ENCODE data around the gene SMIM20.

Gene SMIM20

DNA sequence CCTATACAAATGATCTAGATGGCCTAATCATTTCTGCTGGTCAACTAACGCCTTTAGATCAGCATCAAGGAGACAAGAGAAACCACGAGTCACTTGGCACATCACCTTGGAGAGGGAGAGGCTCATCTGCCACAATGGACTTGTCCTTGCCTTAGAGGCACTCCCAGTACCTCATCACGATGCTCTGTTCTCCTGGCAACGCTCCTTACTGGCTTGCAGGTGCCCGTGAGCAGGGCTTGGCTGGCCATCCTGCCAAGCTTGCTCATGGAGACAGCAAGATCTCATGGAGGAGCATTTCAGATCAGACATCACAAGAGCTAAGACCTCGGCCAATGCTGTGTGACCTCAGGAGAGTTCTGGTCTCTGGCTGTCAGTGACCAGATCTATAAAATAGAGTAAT is 2.7 kb upstream of the SMIM20 start:
- TF ChIP-seq TCF12 (IDR thresholded peaks at IDR 0.05; ENCODE audit: low read depth): no peak
- TF ChIP-seq, protein P1, sequence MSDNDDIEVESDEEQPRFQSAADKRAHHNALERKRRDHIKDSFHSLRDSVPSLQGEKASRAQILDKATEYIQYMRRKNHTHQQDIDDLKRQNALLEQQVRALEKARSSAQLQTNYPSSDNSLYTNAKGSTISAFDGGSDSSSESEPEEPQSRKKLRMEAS (IDR thresholded peaks at IDR 0.05): no peak
- no peak for TF ChIP-seq TAF1 (IDR thresholded peaks at IDR 0.05; ENCODE audit: low read depth)
- no peak for TF ChIP-seq EP300 (IDR thresholded peaks at IDR 0.05; ENCODE audit: borderline replicate concordance)
- TF ChIP-seq, protein P2, sequence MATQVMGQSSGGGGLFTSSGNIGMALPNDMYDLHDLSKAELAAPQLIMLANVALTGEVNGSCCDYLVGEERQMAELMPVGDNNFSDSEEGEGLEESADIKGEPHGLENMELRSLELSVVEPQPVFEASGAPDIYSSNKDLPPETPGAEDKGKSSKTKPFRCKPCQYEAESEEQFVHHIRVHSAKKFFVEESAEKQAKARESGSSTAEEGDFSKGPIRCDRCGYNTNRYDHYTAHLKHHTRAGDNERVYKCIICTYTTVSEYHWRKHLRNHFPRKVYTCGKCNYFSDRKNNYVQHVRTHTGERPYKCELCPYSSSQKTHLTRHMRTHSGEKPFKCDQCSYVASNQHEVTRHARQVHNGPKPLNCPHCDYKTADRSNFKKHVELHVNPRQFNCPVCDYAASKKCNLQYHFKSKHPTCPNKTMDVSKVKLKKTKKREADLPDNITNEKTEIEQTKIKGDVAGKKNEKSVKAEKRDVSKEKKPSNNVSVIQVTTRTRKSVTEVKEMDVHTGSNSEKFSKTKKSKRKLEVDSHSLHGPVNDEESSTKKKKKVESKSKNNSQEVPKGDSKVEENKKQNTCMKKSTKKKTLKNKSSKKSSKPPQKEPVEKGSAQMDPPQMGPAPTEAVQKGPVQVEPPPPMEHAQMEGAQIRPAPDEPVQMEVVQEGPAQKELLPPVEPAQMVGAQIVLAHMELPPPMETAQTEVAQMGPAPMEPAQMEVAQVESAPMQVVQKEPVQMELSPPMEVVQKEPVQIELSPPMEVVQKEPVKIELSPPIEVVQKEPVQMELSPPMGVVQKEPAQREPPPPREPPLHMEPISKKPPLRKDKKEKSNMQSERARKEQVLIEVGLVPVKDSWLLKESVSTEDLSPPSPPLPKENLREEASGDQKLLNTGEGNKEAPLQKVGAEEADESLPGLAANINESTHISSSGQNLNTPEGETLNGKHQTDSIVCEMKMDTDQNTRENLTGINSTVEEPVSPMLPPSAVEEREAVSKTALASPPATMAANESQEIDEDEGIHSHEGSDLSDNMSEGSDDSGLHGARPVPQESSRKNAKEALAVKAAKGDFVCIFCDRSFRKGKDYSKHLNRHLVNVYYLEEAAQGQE (IDR thresholded peaks at IDR 0.05; ENCODE audit: low read depth): no peak
- TF ChIP-seq NFIC (IDR thresholded peaks at IDR 0.05): no peak
- TF ChIP-seq CEBPB (IDR thresholded peaks at IDR 0.05): no peak
- TF ChIP-seq EGR1 (IDR thresholded peaks at IDR 0.05): no peak
- no peak for TF ChIP-seq RAD21 (IDR thresholded peaks at IDR 0.05; ENCODE audit: low read depth)
- no peak for TF ChIP-seq YY1 (IDR thresholded peaks at IDR 0.05; ENCODE audit: low read depth)
- no peak for TF ChIP-seq FOXM1 (IDR thresholded peaks at IDR 0.05; ENCODE audit: borderline replicate concordance, low read depth)
- no peak for TF ChIP-seq ZBTB7A (IDR thresholded peaks at IDR 0.05; ENCODE audit: low read depth)
- no peak for TF ChIP-seq CREB1 (IDR thresholded peaks at IDR 0.05; ENCODE audit: low read depth)
- TF ChIP-seq TEAD4 (IDR thresholded peaks at IDR 0.05): no peak
- TF ChIP-seq, protein P3, sequence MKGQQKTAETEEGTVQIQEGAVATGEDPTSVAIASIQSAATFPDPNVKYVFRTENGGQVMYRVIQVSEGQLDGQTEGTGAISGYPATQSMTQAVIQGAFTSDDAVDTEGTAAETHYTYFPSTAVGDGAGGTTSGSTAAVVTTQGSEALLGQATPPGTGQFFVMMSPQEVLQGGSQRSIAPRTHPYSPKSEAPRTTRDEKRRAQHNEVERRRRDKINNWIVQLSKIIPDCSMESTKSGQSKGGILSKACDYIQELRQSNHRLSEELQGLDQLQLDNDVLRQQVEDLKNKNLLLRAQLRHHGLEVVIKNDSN (IDR thresholded peaks at IDR 0.05): no peak

DNA sequence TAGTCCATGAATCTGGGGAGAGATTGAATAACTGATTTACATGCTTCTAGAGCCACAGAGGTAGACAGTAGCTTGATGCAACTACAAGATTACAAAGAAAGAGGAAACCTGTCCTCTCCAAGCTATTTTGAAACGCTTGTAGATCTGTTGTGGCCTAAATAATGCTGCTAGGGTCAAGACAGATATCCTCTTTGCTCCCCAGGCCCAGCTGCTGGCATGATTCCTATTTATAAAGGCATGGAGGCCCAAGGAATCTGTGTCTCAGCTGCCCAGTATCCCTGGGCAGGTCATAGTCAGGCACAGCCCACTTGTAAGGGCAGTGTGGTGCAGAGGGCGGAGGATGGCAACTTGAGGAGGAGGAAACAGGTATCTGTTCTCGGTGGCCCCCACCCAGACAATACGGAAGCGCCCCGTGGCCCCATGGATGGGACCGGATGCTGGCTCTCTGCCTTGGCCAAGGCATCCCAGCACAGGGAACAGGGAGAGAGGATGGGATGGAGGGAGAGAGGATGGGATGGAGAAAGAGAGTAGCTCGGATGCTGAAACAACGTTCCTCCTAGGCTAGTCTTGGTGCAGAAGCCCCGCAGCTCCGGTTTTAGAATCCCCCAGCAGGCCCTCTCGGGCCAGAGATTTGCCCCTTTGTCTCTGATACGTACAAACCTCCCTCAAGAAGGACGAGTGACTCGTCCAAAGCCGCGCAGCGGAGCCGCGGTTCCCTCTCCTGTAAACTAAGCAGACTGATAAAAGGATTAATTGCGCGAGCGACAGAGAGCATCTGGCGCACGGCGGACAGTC is 767 bp upstream of the SMIM20 start:
- TF ChIP-seq CEBPB (IDR thresholded peaks at IDR 0.05) (no peak), NFIC (IDR thresholded peaks at IDR 0.05) (no peak)
- TF ChIP-seq, protein P2 (IDR thresholded peaks at IDR 0.05; ENCODE audit: low read depth): no peak

DNA sequence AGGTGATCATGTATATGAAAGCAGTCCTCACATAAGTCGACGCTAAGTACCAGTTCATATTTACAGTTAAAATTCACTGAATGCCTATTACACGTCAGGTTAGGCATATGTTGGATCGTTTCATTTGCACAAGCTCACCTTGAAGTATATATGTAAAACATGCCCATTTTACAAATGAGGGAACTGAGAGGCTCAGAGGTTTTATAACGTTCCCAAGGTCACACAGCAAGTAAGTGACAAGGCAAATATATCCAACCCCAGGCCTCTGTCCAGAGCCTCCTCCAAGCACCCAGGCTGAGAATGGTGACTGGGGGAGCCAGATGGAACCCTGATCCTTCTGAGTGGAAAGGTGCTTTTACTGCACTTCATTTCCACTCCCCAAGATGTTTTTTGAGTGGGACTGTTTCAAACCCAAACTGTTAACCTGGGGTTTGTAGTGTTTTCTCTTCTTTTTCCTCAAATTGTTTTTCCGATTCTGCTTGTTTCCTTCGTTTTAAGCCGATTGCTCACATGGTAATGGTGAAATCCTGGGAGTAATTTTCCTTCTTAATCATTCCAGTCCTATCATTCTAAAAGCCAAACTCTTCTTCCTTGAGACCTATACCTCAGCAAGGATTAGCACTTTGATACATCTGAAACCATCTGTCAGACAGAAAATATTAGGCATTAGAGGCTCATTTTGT is 791 bp downstream of the SMIM20 start:
- TF ChIP-seq, protein P2 (IDR thresholded peaks at IDR 0.05; ENCODE audit: low read depth): no peak
- no peak for TF ChIP-seq CREB1 (IDR thresholded peaks at IDR 0.05; ENCODE audit: low read depth)
- TF ChIP-seq, protein P1 (IDR thresholded peaks at IDR 0.05): no peak
- no peak for TF ChIP-seq TCF12 (IDR thresholded peaks at IDR 0.05; ENCODE audit: low read depth)
- TF ChIP-seq EP300 (IDR thresholded peaks at IDR 0.05; ENCODE audit: borderline replicate concordance): no peak
- TF ChIP-seq YY1 (IDR thresholded peaks at IDR 0.05; ENCODE audit: low read depth): no peak
- no peak for TF ChIP-seq TAF1 (IDR thresholded peaks at IDR 0.05; ENCODE audit: low read depth)
- TF ChIP-seq TEAD4 (IDR thresholded peaks at IDR 0.05): no peak

DNA sequence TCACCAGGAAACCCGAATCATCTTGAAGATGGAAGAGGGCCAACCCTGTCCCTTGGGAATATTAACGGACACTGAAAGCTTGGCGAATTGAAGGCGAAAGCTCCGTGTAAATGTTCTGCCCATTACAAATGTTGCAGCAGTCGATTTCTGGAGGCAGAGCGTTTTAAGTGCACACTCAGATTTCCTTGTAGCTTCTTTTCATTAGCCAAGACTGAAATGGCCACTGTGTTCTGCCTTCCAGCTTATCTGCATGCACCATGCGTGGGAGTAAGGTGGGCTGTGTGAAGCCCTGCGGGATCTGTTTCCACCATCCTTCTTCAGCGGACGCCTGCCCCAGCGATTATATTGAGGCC is 1.3 kb downstream of the SMIM20 start:
- TF ChIP-seq CEBPB (IDR thresholded peaks at IDR 0.05): no peak

DNA sequence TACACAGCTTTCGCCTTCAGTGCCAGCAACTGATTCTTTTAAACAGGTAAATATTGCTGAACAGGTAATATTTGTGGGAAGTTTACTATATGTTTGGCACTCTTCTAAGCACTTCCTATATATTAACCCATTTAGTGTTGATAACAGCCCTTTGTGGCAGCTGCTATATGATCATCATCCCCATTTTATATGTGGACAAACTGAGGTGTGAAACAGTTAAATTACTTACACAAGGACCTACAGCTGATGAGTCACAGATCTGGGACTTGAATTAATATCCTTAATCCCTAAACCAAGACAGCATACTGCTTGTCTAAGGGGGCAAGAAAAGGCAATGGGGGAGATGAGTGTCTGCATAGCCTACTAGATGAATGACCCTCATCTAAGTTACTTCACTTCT is 2.9 kb downstream of the SMIM20 start:
- TF ChIP-seq YY1 (IDR thresholded peaks at IDR 0.05; ENCODE audit: low read depth) (no peak), CREB1 (IDR thresholded peaks at IDR 0.05; ENCODE audit: low read depth) (no peak), TEAD4 (IDR thresholded peaks at IDR 0.05) (no peak), RAD21 (IDR thresholded peaks at IDR 0.05; ENCODE audit: low read depth) (no peak), TAF1 (IDR thresholded peaks at IDR 0.05; ENCODE audit: low read depth) (no peak), FOXM1 (IDR thresholded peaks at IDR 0.05; ENCODE audit: borderline replicate concordance, low read depth) (no peak), CEBPB (IDR thresholded peaks at IDR 0.05) (no peak), NFIC (IDR thresholded peaks at IDR 0.05) (no peak), EGR1 (IDR thresholded peaks at IDR 0.05) (no peak), TCF12 (IDR thresholded peaks at IDR 0.05; ENCODE audit: low read depth) (no peak), ZBTB7A (IDR thresholded peaks at IDR 0.05; ENCODE audit: low read depth) (no peak), EP300 (IDR thresholded peaks at IDR 0.05; ENCODE audit: borderline replicate concordance) (no peak)
- TF ChIP-seq, protein P2 (IDR thresholded peaks at IDR 0.05; ENCODE audit: low read depth): no peak
- TF ChIP-seq, protein P3 (IDR thresholded peaks at IDR 0.05): no peak
- TF ChIP-seq, protein P1 (IDR thresholded peaks at IDR 0.05): no peak

Measured in Ishikawa (cell line).